K562 (cell line): ENCODE data around the gene CROCC2. TPM values are rescaled to one million over a fixed set of nuclear protein-coding genes. Genes with fewer than 3 reads are reported as not detected.

Experiments used
- ATAC-seq: fragments of 200-7000 bp; cut with Tn5 transposase; 3 replicates; pipeline ENCODE4 v1.9.1; 2020; ENCODE audit warnings: moderate library complexity
- BruUV-seq: library from RNA; stranded (reverse); fragments of 400-500 nt; replicated peaks from 2 replicates; lab custom pipeline; 2021; lab: Mats Ljungman, UMichigan
- CTCF ChIA-PET: fragments of 300-600 bp; formaldehyde crosslinking; extraction: SDS; loops from one replicate; lab custom pipeline; 2021; ENCODE audit warnings: low intra/inter-chr PET ratio; lab: Yijun Ruan, JAX
- POLR2A ChIA-PET: fragments of 300-600, 350-650 bp; sonication (Branson Sonifier 250); formaldehyde crosslinking; extraction: SDS; loops from one replicate; lab custom pipeline; 2021; ENCODE audit warnings: antibody characterized with exemption, inconsistent platforms; lab: Yijun Ruan, JAX
- DNase-seq, 4 experiments: peaks; one replicate each; pipeline versions ENCODE4 v3.0.0 to v3.0.0-alpha.2; 2011 to 2018; ENCODE audit warnings: low spot score in 3 of 4, mixed read lengths in 3 of 4; ENCODE audit errors: extremely low read depth in 1 of 4
- FAIRE-seq: peaks from 2 replicates; lab custom pipeline; 2011; peaks lifted over from hg19 to GRCh38; lab: Jason Lieb, UNC
- H2AFZ ChIP-seq: 2 replicates; pipeline ENCODE4 v1.6.0; 2011; ENCODE audit warnings: low read depth, low read length, control low read depth, inconsistent platforms
- H3K27ac ChIP-seq: fragments of 200-600 bp; 3 replicates; pipeline ENCODE4 v1.8.0; 2011; ENCODE audit warnings: low read depth, mild to moderate bottlenecking, control low read depth, inconsistent platforms, low read length, moderate library complexity, mixed read lengths; ENCODE audit errors: extremely low read depth
- H3K27me3 ChIP-seq, 2 experiments: fragments of 300-600 bp in 1 of 2; 2 replicates in 1 of 2; 3 replicates in 1 of 2; pipeline versions ENCODE4 v1.6.0 to v1.8.0; 2011; ENCODE audit warnings: inconsistent platforms in 2 of 2, low read length in 2 of 2, mild to moderate bottlenecking in 1 of 2, mixed read lengths in 1 of 2, moderate library complexity in 1 of 2; ENCODE audit not compliant: control insufficient read depth in 2 of 2, insufficient read depth in 2 of 2
- H3K36me3 ChIP-seq: fragments of 300-600 bp; 3 replicates; pipeline ENCODE4 v1.8.0; 2011; ENCODE audit warnings: mild to moderate bottlenecking, low read length, inconsistent platforms; ENCODE audit not compliant: control insufficient read depth, insufficient read depth
- H3K4me1 ChIP-seq, 2 experiments: fragments of 200-600 bp in 1 of 2; replicated peaks in 1 of 2; 2 replicates in 1 of 2; 3 replicates in 1 of 2; pipeline versions ENCODE4 v1.5.1 to v1.8.0; 2011; ENCODE audit warnings: inconsistent platforms in 2 of 2, low read length in 2 of 2, mild to moderate bottlenecking in 1 of 2, mixed read lengths in 1 of 2, moderate library complexity in 1 of 2; ENCODE audit not compliant: control insufficient read depth in 2 of 2, insufficient read depth in 2 of 2
- H3K4me2 ChIP-seq: 2 replicates; pipeline ENCODE4 v1.6.1; 2011; ENCODE audit warnings: low read length, control low read depth, inconsistent platforms, mixed read lengths; ENCODE audit not compliant: insufficient read depth
- H3K4me3 ChIP-seq: fragments of 200-600 bp; sonication (generic), shearing (Covaris generic); 2 replicates; pipeline ENCODE4 v1.5.1; 2016; ENCODE audit warnings: control low read depth, inconsistent platforms
- H3K79me2 ChIP-seq: fragments of 200-600 bp; 3 replicates; pipeline ENCODE4 v1.8.0; 2011; ENCODE audit warnings: low read length, inconsistent platforms; ENCODE audit not compliant: control insufficient read depth, insufficient read depth
- H3K9ac ChIP-seq, 2 experiments: 2 replicates each; pipeline versions ENCODE4 v1.6.0 to v1.6.1; 2011; ENCODE audit warnings: low read depth in 2 of 2, low read length in 2 of 2, control low read depth in 1 of 2, inconsistent platforms in 1 of 2, mild to moderate bottlenecking in 1 of 2, mixed read lengths in 1 of 2; ENCODE audit not compliant: insufficient read depth in 1 of 2
- H3K9me1 ChIP-seq: one replicate; pipeline ENCODE4 v1.6.0; 2011; ENCODE audit warnings: inconsistent platforms, mild to moderate bottlenecking, low read length, moderate library complexity; ENCODE audit not compliant: control insufficient read depth, insufficient read depth
- H3K9me3 ChIP-seq: replicated peaks from 2 replicates; pipeline ENCODE4 v1.5.1; 2011; ENCODE audit warnings: low read depth, low read length, inconsistent platforms; ENCODE audit not compliant: control insufficient read depth, insufficient read depth
- H4K20me1 ChIP-seq: replicated peaks from 2 replicates; pipeline ENCODE4 v1.6.1; 2011; ENCODE audit warnings: low read length, inconsistent platforms, mixed read lengths; ENCODE audit not compliant: control insufficient read depth, insufficient read depth
- CCAR2 ChIP-seq: fragments of 200-400 bp; formaldehyde crosslinking; IDR thresholded peaks from 2 replicates; pipeline ENCODE4 v1.6.1; 2017; ENCODE audit warnings: mild to moderate bottlenecking, low read depth, low read length
- DIDO1 ChIP-seq: fragments of 450-650 bp; IDR thresholded peaks from 2 replicates; pipeline ENCODE4 v1.6.1; 2016; ENCODE audit warnings: low read depth, missing biosample characterization, missing genetic modification characterization
- FOS ChIP-seq: IDR thresholded peaks from 3 replicates; pipeline ENCODE4 v1.6.1; 2011; ENCODE audit not compliant: insufficient read length; ENCODE audit errors: extremely low read depth
- HBP1 ChIP-seq: fragments of 450-650 bp; formaldehyde crosslinking; IDR thresholded peaks from 2 replicates; pipeline ENCODE4 v1.4.0; 2022; ENCODE audit warnings: missing genetic modification characterization
- LEF1 ChIP-seq: fragments of 450-650 bp; IDR thresholded peaks from 2 replicates; pipeline ENCODE4 v1.6.1; 2016; ENCODE audit warnings: mild to moderate bottlenecking
- PCBP2 ChIP-seq: fragments of 200-400 bp; formaldehyde crosslinking; IDR thresholded peaks from 2 replicates; pipeline ENCODE4 v1.6.1; 2018; ENCODE audit warnings: low read length, low read depth, mild to moderate bottlenecking, moderate library complexity; ENCODE audit not compliant: poor library complexity, severe bottlenecking
- RBM25 ChIP-seq: fragments of 200-400 bp; formaldehyde crosslinking; IDR thresholded peaks from 2 replicates; pipeline ENCODE4 v1.6.1; 2018; ENCODE audit warnings: low read length, low read depth, moderate library complexity; ENCODE audit not compliant: severe bottlenecking
- U2AF1 ChIP-seq: fragments of 200-400 bp; formaldehyde crosslinking; optimal IDR thresholded peaks from 2 replicates; pipeline ENCODE3; 2017; ENCODE audit warnings: mild to moderate bottlenecking, low read depth, low read length, moderate library complexity
- XRCC4 ChIP-seq: IDR thresholded peaks from one replicate; pipeline ENCODE4 v1.6.1; 2011; ENCODE audit not compliant: insufficient read depth, insufficient read length; ENCODE audit errors: extremely low read depth
- WGBS: fragments of 100-300 bp; shearing (Covaris generic); methylation state at CpG from one replicate; pipeline ENCODE4 v1.1.6; 2016; ENCODE audit warnings: low coverage, mixed read lengths; ENCODE audit not compliant: insufficient coverage; ENCODE audit errors: missing lambda C conversion rate; 5-methylcytosine and 5-hydroxymethylcytosine counted together
- in situ Hi-C: fragments of 300-500 bp; cut with MboI; formaldehyde crosslinking; loops from 4 replicates; pipeline ENCODE4 v1.15.0; 2018; ENCODE audit warnings: inconsistent platforms, mixed read lengths
- intact Hi-C: fragments of 100-400 bp; cut with micrococcal nuclease; formaldehyde crosslinking; loops from 2 replicates; pipeline ENCODE4 v1.14.2; 2022
- polyA plus RNA-seq, 8 experiments: library from polyadenylated mRNA; depleted of rRNA in 4 of 8; stranded (reverse) in 5 of 8; unstranded in 3 of 8; fragments of >200 nt; fragmentation: Nextera tagmentation in 2 of 8; fragmentation: Illumina TruSeq in 1 of 8; extraction: Ambion mirVana in 2 of 8; extraction: Trizol in 1 of 8; gene quantifications; 2 replicates each; pipeline versions ENCODE4 v1.2.1 to v1.2.3, GENCODE V29; 2011 to 2014; ENCODE audit warnings: inconsistent platforms in 1 of 8, missing spikeins in 1 of 8
- total RNA-seq, 7 experiments: library from RNA; depleted of rRNA in 6 of 7; stranded (reverse); fragments of >200 nt in 6 of 7; fragmentation: Illumina TruSeq in 2 of 7; extraction: Trizol in 2 of 7; gene quantifications; 2 replicates each; pipeline versions ENCODE4 v1.2.1 to v1.2.3, GENCODE V29; 2011 to 2021; ENCODE audit warnings: low replicate concordance in 1 of 7

CROCC2 gene
- total and polyA plus RNA-seq, 9 of the 15 experiments (the other 6 are each of a cell fraction or from before 2014, with no cell fraction given) = not detected

GRCh38 chr2:240972636-240973521, 66.7 kb downstream of the CROCC2 start:
- ChIA-PET CTCF (no interaction called here), POLR2A (interaction anchor here (0.5 kb wide), 1 partner anchor 1846 kb away, joined by 4 read pairs; no protein-coding TSS in a partner anchor)
- WGBS = 2% methylated on average over 17 of the region's 17 CpGs
- Histone ChIP-seq H3K27me3 (peaks cover 3 to 24% of the 10 kb centered on the region in 2 experiments; a peak in 2 of 5 replicates), H3K4me3 (no peak overlapping the region), H2AFZ (no peak overlapping the region), H3K4me1 (no peaks in the 10 kb centered on the region), H3K9ac (no peak overlapping the region), H3K9me3 (no peaks in the 10 kb centered on the region), H3K79me2 (no peaks in the 10 kb centered on the region), H3K4me2 (no peak overlapping the region), H3K9me1 (no peaks in the 10 kb centered on the region), H4K20me1 (no peaks in the 10 kb centered on the region), H3K27ac (no peak overlapping the region), H3K36me3 (no peaks in the 10 kb centered on the region)
- in situ Hi-C loops = no loop called here
- TF ChIP-seq CCAR2 = no peak
- TF ChIP-seq RBM25 = no peak
- TF ChIP-seq LEF1 = no peak
- no peak for TF ChIP-seq U2AF1
- no peak for TF ChIP-seq FOS
- no peak for TF ChIP-seq HBP1 (CRISPR knock-in tag)
- TF ChIP-seq XRCC4 = no peak
- TF ChIP-seq PCBP2 = no peak
- no peak for TF ChIP-seq DIDO1
- ATAC-seq (no peak), DNase-seq (no peak), FAIRE-seq (no peak)
- intact Hi-C loops = no loop called here
- no TSS peak for BruUV-seq
